Measurements from ENCODE around the gene VTI1A. TPM values are rescaled to one million over a fixed set of nuclear protein-coding genes. Genes with fewer than 3 reads are reported as not detected.

VTI1A gene
- total and polyA plus RNA-seq, 2 of the 4 experiments (the other 2 are of a cell fraction): 9.7 to 24.9 TPM

DNA sequence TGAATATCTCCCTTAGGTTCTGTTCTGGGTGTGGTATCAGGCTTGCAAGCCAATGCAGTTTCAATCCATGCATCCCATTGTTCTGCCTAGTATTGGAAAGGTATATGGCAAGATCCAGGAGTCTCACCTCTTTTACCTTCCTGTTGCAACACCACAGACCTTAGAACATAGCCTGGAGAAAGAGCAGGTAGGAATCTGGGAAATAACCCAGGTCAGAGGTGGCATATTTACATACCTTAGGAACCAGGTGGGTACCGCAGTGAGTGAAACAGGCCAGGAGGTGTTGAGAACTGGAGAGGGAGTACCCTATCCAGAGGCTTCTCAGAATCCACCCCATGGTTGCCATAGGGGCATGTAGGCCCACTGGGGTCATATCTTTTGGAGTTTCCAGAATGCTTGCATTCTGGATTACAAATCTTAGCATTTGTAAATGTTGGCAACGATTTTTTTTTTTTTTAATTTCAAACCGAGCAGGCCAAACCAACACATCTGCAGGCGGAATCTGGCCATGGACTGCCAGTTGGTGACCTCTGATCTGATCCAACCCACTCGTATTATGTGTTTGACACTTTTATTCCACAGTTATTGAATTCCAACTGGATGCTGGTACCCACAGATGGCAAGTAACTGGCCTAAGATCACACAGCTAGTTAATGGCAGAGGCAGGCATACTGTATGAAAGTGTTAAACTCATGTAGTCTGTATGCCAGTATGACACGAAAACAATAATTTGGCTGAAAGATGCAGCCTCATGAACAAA is 322.8 kb downstream of the VTI1A start:
- WGBS, 2 experiments (ENCODE audit: extremely low coverage in 2 of 2, insufficient read length in 1 of 2): 95% methylated on average over 3 of the region's 6 CpGs; no CpG with 5 or more reads in 1 of the 2 experiments
- Histone ChIP-seq H2AFZ (replicated peaks; ENCODE audit: low read length, poor library complexity) (no peak overlapping the region), H3K56ac (ENCODE audit: extremely low read depth, insufficient read depth, low read length) (no peak overlapping the region), H3K27me3 (ENCODE audit: control insufficient read depth, insufficient read depth, low read length) (no peaks in the 10 kb centered on the region), H2AK9ac (replicated peaks; ENCODE audit: low read depth, low read length, poor library complexity) (no peak overlapping the region), H3K4me1 (ENCODE audit: control insufficient read depth, insufficient read depth, low read length) (no peaks in the 10 kb centered on the region), H3K9ac (ENCODE audit: low read depth, low read length) (no peak overlapping the region), H3K14ac (replicated peaks; ENCODE audit: low read depth, low read length) (no peak overlapping the region), H4K5ac (ENCODE audit: low read depth, low read length) (no peak overlapping the region), H2BK5ac (ENCODE audit: low read depth, low read length, poor library complexity, severe bottlenecking) (no peak overlapping the region), H3K9me3 (ENCODE audit: control insufficient read depth, insufficient read depth, low read length) (no peaks in the 10 kb centered on the region), H3K36me3 (ENCODE audit: control insufficient read depth, insufficient read depth, low read length) (no peaks in the 10 kb centered on the region), H3K4me3 (ENCODE audit: insufficient read depth, low read depth, low read length) (no peak overlapping the region), H4K8ac (ENCODE audit: low read depth in 2 of 2, low read length in 2 of 2) (no peak overlapping the region), H3K79me1 (ENCODE audit: low read depth in 1 of 2, low read length in 2 of 2) (0 out of 4 replicates have a peak, but pooled peaks cover 0 to 2% of the 10 kb centered on the region in 2 experiments), H2BK15ac (ENCODE audit: low read depth, low read length) (no peak overlapping the region), H4K20me1 (ENCODE audit: insufficient read depth, low read length) (no peaks in the 10 kb centered on the region), H3K18ac (ENCODE audit: low read depth, low read length) (no peak overlapping the region), H2BK120ac (ENCODE audit: low read depth, low read length) (no peak overlapping the region), H3K9me1 (ENCODE audit: insufficient read depth, low read length) (no peaks in the 10 kb centered on the region), H2AK5ac (ENCODE audit: low read depth, low read length) (no peak overlapping the region), H3K27ac (ENCODE audit: insufficient read depth, low read length) (no peak overlapping the region), H2BK20ac (ENCODE audit: low read depth, low read length) (no peak overlapping the region), H3K23ac (ENCODE audit: low read depth, low read length) (no peak overlapping the region), H3K4me2 (ENCODE audit: low read depth, low read length) (no peak overlapping the region), H4K91ac (ENCODE audit: insufficient read depth, low read depth, low read length) (no peak overlapping the region), H3K4ac (ENCODE audit: low read depth, low read length) (no peak overlapping the region)
- ChIA-PET POLR2A (ENCODE audit: unreplicated experiment) (no interaction called here), CTCF (no interaction called here)
- dilution Hi-C loops (cut with HindIII; ENCODE audit: low sequenced_read_pairs, unreplicated experiment): no loop called here
- in situ Hi-C loops (cut with MboI; ENCODE audit: low sequenced_read_pairs): no loop called here
- ATAC-seq (ENCODE audit: low read depth): no peak
- DNase-seq: no peak
- BruUV-seq (replicated peaks): no TSS peak
- TF ChIP-seq MXI1 (IDR thresholded peaks at IDR 0.05; ENCODE audit: borderline replicate concordance, low read depth, low read length) (no peak), POLR2A (IDR thresholded peaks at IDR 0.05; ENCODE audit: low read depth, low read length) (no peak), NFE2L2 (IDR thresholded peaks at IDR 0.05; ENCODE audit: low read depth, low read length) (no peak), RAD21 (IDR thresholded peaks at IDR 0.05; ENCODE audit: low read length) (no peak), FOS (IDR thresholded peaks at IDR 0.05; ENCODE audit: low read depth, low read length) (no peak), RCOR1 (IDR thresholded peaks at IDR 0.05; ENCODE audit: insufficient replicate concordance, low read length) (no peak), USF2 (IDR thresholded peaks at IDR 0.05; ENCODE audit: low read depth, low read length) (no peak), MAFK (IDR thresholded peaks at IDR 0.05; ENCODE audit: low read depth, low read length) (no peak), SMC3 (IDR thresholded peaks at IDR 0.05; ENCODE audit: low read depth, low read length) (no peak), CEBPB (IDR thresholded peaks at IDR 0.05; ENCODE audit: low read depth, low read length) (no peak), MAZ (IDR thresholded peaks at IDR 0.05; ENCODE audit: borderline replicate concordance, low read depth, low read length) (no peak), RFX5 (IDR thresholded peaks at IDR 0.05; ENCODE audit: low read depth, low read length) (no peak)
- intact Hi-C loops (cut with micrococcal nuclease): no loop called here

Measured in IMR-90 (cell line).